HG03521 (cell line): ENCODE measurements around the gene OR10V1.
"Not testable (repeated sequence)": the region's sequence is repeated elsewhere in the genome, so short reads cannot be mapped to it uniquely, and the experiment has no call there.

Experiments used
- ATAC-seq: cut with Tn5 transposase; IDR thresholded peaks from one replicate; pipeline ENCODE4 v1.9.1; 2021; ENCODE audit warnings: mild to moderate bottlenecking, moderate library complexity; ENCODE audit not compliant: unreplicated experiment

Gene OR10V1

GRCh38 chr11:59710136-59710847 is 3.4 kb downstream of the OR10V1 start:
- ATAC-seq = no peak

GRCh38 chr11:59708537-59708936 is 5.1 kb downstream of the OR10V1 start:
- ATAC-seq = no peak

- no peak for ATAC-seq
Observed at GRCh38 chr11:59707371-59707770, 6.3 kb downstream of the OR10V1 start.

GRCh38 chr11:59706518-59707285 is 6.9 kb downstream of the OR10V1 start:
- no peak for ATAC-seq

- no peak for ATAC-seq
Observed at GRCh38 chr11:59705294-59705693, 8.4 kb downstream of the OR10V1 start.

GRCh38 chr11:59703515-59703914 is 10.1 kb downstream of the OR10V1 start:
- ATAC-seq = not testable (repeated sequence)

GRCh38 chr11:59700157-59700556 is 13.5 kb downstream of the OR10V1 start:
- ATAC-seq = not testable (repeated sequence)

- no peak for ATAC-seq
Observed at GRCh38 chr11:59698506-59698905, 15.1 kb downstream of the OR10V1 start.

- no peak for ATAC-seq
Observed at GRCh38 chr11:59692915-59693314, 20.7 kb downstream of the OR10V1 start.

- ATAC-seq = no peak
Observed at GRCh38 chr11:59691156-59691555, 22.5 kb downstream of the OR10V1 start.

- ATAC-seq = no peak
Observed at GRCh38 chr11:59689015-59689414, 24.6 kb downstream of the OR10V1 start.

- ATAC-seq = not testable (repeated sequence)
Observed at GRCh38 chr11:59681260-59681725, 32.4 kb downstream of the OR10V1 start.

- ATAC-seq = peak; percentile 59
Observed at GRCh38 chr11:59680287-59681154, 33.1 kb downstream of the OR10V1 start.

GRCh38 chr11:59679347-59679746 is 34.3 kb downstream of the OR10V1 start:
- no peak for ATAC-seq

- ATAC-seq = no peak
Observed at GRCh38 chr11:59678813-59679165, 34.9 kb downstream of the OR10V1 start.

- no peak for ATAC-seq
Observed at GRCh38 chr11:59678118-59678812, 35.4 kb downstream of the OR10V1 start.

GRCh38 chr11:59676205-59676604 is 37.4 kb downstream of the OR10V1 start:
- no peak for ATAC-seq

- ATAC-seq = no peak
Observed at GRCh38 chr11:59674291-59674690, 39.4 kb downstream of the OR10V1 start.

- no peak for ATAC-seq
Observed at GRCh38 chr11:59673291-59673690, 40.4 kb downstream of the OR10V1 start.

- ATAC-seq = no peak
Observed at GRCh38 chr11:59671471-59671870, 42.2 kb downstream of the OR10V1 start.

GRCh38 chr11:59669611-59670009 is 44.0 kb downstream of the OR10V1 start:
- no peak for ATAC-seq
